ENCODE measurements around the gene CAMTA1. TPM values are rescaled to one million over a fixed set of nuclear protein-coding genes. Genes with fewer than 3 reads are reported as not detected.

The CAMTA1 gene
- polyA plus RNA-seq, 1 experiment, result 64.9 TPM

DNA sequence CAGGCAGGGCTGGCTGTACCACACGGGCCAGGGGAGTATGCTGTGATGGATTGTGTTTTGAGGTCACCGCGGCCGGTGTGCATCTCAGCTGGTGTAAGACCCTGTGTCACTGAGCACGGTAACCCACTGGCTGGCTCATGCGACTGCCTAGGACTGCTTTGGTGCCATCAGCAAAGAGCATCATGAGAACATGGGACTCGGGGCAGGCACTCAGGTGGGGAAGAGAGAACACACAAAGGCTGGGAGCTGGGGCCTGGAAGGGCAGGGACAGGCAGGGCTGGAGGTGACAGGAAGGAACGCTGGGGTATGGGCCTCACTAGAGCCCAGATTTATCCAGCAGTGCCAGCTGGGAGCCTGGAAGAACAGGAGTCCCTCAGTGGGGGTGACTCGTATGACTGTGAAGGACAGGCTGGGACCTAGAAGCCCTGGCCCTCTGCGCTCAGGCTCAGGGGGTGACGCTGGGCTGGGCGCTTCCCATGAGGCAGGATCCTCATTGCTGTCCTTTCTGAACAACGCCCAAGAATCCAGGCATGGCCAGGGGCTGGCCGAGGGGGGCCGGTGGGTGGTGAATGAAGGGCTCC is 775.4 kb downstream of the CAMTA1 start:
- TF ChIP-seq, protein P1, sequence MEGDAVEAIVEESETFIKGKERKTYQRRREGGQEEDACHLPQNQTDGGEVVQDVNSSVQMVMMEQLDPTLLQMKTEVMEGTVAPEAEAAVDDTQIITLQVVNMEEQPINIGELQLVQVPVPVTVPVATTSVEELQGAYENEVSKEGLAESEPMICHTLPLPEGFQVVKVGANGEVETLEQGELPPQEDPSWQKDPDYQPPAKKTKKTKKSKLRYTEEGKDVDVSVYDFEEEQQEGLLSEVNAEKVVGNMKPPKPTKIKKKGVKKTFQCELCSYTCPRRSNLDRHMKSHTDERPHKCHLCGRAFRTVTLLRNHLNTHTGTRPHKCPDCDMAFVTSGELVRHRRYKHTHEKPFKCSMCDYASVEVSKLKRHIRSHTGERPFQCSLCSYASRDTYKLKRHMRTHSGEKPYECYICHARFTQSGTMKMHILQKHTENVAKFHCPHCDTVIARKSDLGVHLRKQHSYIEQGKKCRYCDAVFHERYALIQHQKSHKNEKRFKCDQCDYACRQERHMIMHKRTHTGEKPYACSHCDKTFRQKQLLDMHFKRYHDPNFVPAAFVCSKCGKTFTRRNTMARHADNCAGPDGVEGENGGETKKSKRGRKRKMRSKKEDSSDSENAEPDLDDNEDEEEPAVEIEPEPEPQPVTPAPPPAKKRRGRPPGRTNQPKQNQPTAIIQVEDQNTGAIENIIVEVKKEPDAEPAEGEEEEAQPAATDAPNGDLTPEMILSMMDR (IDR thresholded peaks at IDR 0.05; ENCODE audit: low read depth, low read length), result no peak
- CTCF ChIA-PET, result interaction anchor here (0.7 kb wide), 1 partner anchor 343 kb away, joined by 4 read pairs; no protein-coding TSS in a partner anchor
- no peak for DNase-seq (ENCODE audit: low read depth, low spot score)
- no peak overlapping the region for H3K4me3 ChIP-seq (ENCODE audit: low read depth, low read length)
- POLR2A ChIA-PET, result no interaction called here
- H3K27ac ChIP-seq (ENCODE audit: low read depth, low read length), result no peak overlapping the region
- H3K9me3 ChIP-seq (ENCODE audit: control insufficient read depth, insufficient read depth, low read length), result no peaks in the 10 kb centered on the region; the same call in 1 of the 2 replicates
- peaks cover 12% of the 10 kb centered on the region for H3K27me3 ChIP-seq (ENCODE audit: control insufficient read depth, insufficient read depth, low read length)

DNA sequence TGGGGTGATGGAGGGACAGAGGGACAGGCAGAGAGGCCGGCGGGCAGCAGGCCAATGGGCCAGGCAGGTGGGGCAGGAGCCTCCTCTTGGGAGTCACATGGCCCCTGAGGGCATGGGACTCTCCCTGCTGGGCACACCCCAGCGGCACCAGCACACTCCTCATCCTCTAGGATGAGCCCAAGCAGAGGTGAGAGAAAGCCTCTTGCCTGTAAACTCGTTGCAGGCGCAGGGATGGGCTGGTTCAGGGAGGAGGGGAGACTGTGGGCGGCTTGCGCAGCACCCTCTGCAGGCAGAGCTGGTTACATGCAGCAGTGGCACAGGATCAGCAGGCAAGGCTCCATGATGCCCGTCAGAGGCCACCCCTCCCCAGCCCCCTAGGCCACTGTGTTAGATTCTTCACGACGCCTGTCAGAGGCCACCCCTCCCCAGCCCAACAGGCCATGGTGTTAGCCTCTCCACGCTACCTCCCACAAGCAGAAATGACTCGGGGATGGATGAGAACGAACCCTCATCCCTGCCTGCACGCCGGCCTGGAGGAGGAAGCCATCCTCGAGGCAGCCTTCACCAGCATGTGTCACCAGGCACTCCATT is 776.2 kb downstream of the CAMTA1 start:
- no peak for DNase-seq (ENCODE audit: low read depth, low spot score)
- Histone ChIP-seq H3K27me3 (ENCODE audit: control insufficient read depth, insufficient read depth, low read length) (peaks cover 8% of the 10 kb centered on the region), H3K4me3 (ENCODE audit: low read depth, low read length) (no peak overlapping the region), H3K9me3 (ENCODE audit: control insufficient read depth, insufficient read depth, low read length) (no peaks in the 10 kb centered on the region; the same call in 1 of the 2 replicates), H3K27ac (ENCODE audit: low read depth, low read length) (no peak overlapping the region)
- CTCF ChIA-PET, result interaction anchor here (0.7 kb wide), 1 partner anchor 344 kb away, joined by 4 read pairs; no protein-coding TSS in a partner anchor
- TF ChIP-seq, protein P1 (IDR thresholded peaks at IDR 0.05; ENCODE audit: low read depth, low read length), result 0 out of 2 replicates have a peak, but pooled peaks have one; percentile 28
- POLR2A ChIA-PET, result no interaction called here

DNA sequence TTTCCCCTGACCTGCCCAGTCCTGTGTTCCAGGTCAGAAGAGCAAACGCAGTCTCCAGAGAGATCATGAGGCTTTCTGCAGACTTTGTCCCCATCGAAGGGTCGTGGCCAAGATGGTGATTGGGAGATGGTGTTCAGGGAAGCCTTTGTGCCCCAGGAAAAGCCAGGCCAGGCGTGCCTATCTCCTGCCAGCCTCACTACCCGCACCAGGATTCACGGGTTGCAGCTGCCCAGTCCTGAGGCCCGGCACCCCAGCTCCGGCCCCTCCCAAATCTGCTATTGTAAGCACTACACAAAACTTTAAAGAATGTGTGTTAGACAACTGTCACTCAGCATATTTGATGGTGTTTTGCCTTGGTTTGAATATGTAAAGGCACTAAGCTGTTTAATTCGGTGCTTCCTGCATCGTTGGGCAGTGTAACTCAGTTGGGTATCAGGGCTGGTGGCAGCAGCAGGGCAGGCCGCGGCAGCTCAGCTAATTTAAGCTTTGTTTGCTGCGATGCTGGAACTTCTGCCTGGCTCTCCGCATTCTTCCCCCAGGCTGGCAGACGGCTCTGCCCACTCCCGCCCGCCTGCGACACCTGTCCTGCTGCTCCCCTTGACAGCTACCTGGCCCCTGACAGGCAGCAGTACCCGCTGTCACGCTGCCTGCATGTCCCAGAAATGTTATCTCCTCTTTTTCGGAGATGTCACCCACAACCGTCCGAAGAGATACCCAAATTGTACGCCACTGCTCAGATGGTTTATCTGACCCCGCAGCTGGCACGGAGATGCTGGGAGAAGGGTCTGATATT is 776.9 kb downstream of the CAMTA1 start:
- H3K4me3 ChIP-seq (ENCODE audit: low read depth, low read length), result no peak overlapping the region
- TF ChIP-seq, protein P1 (IDR thresholded peaks at IDR 0.05; ENCODE audit: low read depth, low read length), result no peak
- ChIA-PET POLR2A (no interaction called here), CTCF (no interaction called here)
- H3K9me3 ChIP-seq (ENCODE audit: control insufficient read depth, insufficient read depth, low read length), result no peaks in the 10 kb centered on the region; the same call in 1 of the 2 replicates
- H3K27me3 ChIP-seq (ENCODE audit: control insufficient read depth, insufficient read depth, low read length), result peaks cover 4% of the 10 kb centered on the region
- no peak overlapping the region for H3K27ac ChIP-seq (ENCODE audit: low read depth, low read length)
- DNase-seq (ENCODE audit: low read depth, low spot score), result no peak

DNA sequence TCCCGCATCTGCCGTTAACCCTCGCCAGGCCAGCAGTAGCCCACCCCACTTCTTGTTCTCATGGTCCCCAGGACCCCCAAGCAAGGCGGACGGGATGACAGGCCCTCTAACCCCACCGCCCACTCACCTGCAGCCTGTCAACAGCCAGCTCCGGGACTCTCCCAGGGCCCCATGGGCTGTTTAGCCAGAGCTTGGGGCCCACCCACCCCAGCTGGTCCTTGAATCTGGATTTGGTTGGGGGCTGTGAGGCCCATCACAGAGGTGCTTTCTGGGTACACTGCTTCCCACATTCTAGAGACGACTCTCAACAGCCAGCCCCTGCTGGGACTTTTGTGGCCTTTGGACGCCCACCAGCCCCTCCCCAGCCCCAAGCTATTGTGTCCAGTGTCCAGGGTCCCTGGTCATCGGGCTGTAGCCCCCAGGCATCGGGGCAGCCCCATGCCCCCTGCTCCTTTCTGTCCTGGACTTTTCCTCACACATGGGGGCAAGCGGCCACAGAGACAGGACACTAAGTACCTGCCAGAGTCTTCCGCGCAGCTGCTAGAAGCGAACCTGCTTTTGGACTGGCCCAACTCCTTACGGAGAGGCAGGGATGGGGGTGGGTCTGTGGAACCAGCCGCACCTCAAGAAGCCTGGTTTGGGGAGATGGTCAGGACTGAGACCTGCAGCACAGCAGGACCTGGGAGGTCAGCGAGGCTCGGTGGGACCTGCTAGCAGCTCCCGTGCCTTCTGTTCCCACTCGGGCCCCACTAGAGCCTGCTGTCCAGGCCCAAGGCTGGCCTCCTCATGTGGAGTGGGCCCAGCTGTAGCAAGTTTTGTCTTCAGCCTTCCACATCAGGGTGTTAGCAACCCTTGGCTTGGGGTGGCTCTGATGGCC is 777.7 kb downstream of the CAMTA1 start:
- H3K9me3 ChIP-seq (ENCODE audit: control insufficient read depth, insufficient read depth, low read length), result no peaks in the 10 kb centered on the region; the same call in 1 of the 2 replicates
- H3K4me3 ChIP-seq (ENCODE audit: low read depth, low read length), result no peak overlapping the region
- H3K27me3 ChIP-seq (ENCODE audit: control insufficient read depth, insufficient read depth, low read length), result peaks cover 3% of the 10 kb centered on the region
- CTCF ChIA-PET, result no interaction called here
- POLR2A ChIA-PET, result no interaction called here
- DNase-seq (ENCODE audit: low read depth, low spot score), result no peak
- TF ChIP-seq, protein P1 (IDR thresholded peaks at IDR 0.05; ENCODE audit: low read depth, low read length), result no peak
- H3K27ac ChIP-seq (ENCODE audit: low read depth, low read length), result no peak overlapping the region
